ELR (cell line): ENCODE measurements around the gene ARHGEF2.
A peak's percentile ranks its signal among the peaks of the same experiment; 100 is the strongest.
"Not testable (repeated sequence)": the region's sequence is repeated elsewhere in the genome, so short reads cannot be mapped to it uniquely, and the experiment has no call there.

Experiments
- DNase-seq: peaks from one replicate; pipeline ENCODE4 v3.0.0-alpha.2; 2015; ENCODE audit warnings: low read depth

Gene ARHGEF2

DNA sequence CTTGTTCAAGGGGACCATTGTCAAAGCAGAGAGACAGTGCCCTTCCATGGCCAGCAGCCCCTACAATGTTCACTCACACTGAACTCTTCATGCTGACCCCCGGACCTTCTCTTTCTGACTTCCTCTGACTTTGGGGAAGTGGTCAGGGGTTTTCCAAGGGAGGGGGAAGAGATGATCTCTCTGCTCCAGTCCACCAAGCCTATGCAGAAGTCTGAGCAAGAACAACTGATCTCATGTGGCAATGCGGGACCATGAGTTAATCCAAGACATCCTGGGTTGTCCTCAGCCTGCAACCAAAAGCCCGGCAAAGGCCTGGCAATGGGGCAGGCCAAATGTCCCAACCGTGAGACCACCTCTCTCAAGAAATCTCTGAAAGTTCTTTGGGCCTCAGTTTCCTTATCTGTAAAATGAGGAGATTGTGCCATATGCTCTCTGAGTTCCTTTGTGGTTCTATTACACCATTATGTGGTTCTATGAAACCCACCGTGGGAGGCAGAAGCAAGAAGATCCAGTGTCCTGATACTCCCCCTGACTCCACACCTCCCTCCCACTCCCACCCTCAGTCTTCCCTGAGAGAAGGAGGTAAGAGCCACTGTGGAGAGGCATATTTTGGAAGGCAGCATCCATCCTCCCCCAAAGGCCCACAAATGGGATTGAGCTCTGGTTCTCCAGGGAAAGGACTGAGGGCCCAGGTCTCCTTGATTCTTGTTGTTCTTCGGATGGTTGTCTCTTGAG is 11.8 kb upstream of the ARHGEF2 start:
- DNase-seq = no peak

DNA sequence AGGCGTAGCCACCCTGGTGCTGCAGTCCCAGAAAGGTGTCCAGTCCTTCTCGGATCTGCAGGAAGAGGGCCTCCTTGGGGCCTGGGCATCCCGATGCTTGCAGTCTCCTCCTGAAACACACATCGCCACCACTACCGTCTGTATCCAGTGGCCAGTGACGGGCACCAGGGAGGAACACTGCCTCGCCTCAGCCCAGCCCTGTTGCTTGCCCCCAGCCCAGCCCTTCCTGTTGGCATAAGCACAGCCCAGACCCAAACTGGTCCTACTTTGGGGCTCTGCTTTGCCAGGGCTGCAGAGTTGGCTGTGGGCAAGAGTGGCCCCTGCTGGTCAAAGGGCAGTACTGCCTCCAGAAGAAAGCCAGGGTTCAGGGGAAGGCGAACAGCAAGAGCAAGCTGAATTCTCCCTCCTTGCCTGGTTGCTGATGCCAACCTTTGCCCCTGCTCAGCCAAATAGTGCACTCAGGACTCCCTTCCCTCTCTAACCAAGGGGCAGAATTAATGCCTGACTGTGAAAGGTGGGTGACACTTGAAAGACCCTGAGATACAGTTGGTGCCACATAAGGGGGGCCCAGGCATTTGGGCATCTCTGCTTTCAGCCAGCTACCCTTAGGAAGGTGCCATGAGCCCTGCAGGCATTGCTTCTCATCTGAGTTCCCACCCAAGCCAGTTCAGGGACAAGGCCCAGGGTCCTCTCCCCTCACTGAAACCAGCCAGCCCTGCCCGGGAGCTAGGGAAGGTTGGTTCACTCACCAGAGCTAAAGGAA is 11.1 kb upstream of the ARHGEF2 start:
- peak; percentile 75 for DNase-seq

DNA sequence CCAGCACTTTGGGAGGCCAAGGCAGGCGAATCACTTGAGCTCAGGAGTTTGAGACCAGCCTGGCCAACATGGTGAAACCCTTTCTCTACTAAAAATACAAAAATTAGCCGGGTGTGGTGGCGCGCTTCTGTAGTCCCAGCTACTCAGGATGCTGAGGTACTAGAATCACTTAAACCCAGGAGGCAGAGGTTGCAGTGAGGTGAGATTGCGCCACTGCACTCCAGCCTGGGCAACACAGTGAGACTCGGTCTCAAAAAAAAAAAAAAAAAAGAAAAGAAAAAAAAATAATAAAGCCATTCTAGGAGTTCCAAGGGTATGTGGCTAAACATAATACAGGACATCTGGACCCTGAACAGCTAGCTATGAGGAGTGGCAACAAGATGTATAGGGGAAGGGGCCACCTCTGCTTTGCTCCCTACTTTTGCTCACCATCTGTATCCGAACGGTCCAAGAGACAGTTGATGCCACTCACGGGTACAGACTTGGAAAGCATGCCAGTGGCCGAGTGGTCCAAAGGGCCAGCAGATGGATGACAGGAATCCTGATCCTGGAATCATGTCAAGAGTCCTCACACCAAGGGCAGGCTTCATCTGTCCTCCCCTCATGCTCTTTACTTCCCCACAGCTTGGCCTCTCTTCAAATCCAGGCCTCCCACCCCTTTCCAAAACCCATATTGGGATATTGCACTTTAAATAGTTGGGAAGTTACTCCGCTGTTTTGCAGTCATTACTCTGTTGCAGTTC is 6.7 kb upstream of the ARHGEF2 start:
- DNase-seq = not testable (repeated sequence)

DNA sequence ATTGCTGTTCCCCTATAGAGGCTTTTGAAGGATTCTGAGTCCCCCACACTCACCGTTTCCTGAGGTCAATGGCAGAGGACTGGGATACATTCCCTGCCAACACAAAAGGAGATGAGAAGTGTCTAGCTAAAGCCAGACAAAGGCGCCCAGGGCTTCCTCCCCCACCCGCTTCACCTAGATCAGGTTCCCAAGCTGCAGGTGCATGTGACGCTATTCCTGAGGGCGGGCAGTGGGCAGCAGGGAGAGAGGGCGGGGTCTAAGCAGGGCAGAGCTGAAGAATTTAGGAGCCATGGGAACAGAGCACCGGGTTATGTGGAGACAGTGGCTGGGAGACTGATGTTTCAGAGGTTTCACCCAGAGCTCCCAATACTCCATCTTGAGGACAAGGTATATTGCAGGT is 6.0 kb upstream of the ARHGEF2 start:
- DNase-seq = no peak

- DNase-seq = peak; percentile 97
These were observed 5.1 kb upstream of the ARHGEF2 start for GRCh38 chr1:155983191-155984024.

DNA sequence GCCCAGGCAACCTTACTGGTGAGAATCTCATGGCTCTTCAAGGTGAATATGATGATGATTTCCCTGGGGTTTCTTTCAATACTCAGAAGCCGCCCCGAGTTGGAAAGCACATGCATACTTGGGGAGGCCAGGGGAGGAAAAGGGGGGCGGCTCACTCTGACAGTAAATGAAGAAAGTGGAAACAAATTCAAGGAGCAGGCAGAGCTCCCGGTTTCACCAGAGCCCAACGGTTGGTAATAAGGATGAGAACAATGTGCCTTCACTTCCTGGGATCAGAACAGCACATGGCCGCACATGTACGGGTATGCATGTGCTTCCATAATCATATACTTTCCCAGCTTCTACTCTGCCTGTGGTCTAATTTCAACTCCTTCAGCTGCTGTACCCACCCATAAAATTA is 3.8 kb upstream of the ARHGEF2 start:
- no peak for DNase-seq

GRCh38 chr1:155981266-155982088 is 3.1 kb upstream of the ARHGEF2 start:
- DNase-seq = peak; percentile 93

- peak; percentile 53 for DNase-seq
These were observed 1.4 kb upstream of the ARHGEF2 start for GRCh38 chr1:155979597-155980343.

GRCh38 chr1:155978973-155979429 is 654 bp upstream of the ARHGEF2 start:
- DNase-seq = peak; percentile 71

DNA sequence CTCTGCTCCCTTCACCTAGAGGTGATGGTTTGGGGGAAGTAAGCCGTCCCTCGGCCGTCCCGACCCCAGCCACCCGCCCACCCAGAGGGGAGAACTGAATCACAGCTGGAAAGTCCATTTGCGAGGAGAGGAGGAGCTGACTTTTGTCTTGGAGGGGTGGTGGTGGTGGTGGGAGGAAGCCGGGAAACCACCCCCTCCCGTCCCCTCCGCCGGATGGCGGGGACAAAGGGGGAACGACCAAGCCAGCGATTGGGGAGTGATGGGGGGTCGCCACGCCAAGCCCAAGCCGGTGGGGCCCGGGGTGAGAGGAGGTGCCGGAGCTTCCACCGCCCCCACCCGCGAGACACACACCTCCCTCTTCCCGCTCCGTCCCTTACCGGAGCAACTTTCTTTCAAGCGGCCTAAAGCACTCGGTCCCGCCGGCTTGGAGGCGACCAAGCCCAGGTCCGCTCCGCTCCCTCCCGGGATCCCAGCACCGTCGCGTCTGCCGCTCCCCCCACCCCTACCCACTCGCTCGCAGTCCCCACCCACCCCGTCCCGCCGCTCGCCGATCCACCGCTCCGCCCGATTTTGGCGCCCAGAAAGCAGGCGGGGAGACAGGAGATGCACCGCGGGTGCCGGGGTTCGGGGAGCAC is 540 bp downstream of the ARHGEF2 start:
- DNase-seq = peak; percentile 52

DNA sequence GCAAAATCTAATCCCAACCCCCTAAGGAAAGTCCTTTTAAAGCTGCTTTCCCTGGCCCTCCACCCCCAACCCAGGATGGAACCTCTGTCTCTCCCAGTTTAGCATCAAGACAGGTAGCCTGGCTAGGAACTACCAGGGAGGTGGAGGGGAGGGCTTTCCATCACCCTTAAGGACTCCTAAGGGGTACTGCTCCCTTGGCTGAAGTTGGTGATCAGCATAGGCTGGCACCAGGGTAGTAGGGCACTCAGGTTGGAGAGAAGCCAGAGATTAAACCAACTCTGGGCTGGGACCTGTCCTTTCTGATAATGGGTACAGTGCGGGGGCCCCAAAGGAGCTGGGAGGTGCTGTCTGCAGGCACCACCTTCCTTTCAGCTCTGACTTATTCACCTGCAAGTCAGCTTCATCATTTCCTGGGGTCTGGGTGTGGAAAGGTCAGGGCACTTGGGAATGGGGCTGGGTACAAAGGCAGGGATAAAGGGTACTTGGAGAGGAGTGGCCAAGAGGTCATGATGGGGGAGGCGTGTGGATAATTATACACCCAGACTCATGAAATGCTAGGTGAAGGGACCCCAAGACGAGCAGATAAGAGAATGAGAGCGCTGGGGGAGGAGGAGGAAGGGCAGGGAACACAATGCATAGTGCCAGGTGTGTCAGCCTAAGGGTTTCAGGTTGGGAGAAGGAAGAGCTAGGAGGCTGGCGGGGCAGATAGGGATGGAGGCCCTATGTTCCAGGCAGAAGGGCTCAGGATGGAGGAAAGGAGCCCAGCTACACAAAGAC is 1.2 kb downstream of the ARHGEF2 start:
- DNase-seq = no peak

DNA sequence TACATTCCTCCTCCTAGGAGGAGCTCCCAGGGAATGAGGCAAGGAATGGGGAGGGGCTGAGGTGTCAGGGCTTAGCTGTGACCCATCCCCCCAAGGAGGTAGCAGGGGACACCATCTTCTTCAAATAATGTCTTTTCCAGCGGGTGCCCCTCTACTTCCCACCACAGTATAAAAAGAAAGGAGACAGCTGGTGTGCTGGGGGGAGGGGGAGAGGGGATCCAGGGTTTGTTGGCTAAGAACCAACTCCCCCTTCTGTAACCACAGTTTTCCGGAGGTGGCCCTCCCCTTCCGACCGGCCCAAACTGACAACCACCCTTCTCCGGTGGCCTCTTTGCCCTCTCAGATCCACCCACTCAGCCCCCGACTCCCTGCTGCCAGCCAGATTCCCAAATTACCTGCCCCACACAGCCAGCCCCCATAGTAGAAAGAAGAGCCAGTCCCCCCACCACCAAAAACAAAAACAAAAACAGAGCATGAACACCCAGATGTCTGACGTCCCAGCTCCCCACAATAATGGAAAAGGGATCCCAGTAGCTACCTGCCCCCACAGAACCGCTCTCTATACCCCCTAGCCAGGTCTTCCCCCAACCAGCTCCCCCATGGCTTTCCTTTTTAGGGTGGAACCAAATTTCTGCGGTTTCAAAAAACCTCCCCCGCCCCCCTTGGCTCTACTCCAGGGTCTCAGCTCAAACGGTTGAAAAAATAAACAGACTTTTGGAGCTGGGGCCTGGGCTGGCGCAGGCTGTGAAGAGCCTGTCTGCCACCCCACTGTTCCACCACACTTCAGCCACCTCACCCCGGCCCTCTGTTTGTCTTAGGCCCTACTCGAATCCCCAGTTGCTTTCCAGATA is 2.1 kb downstream of the ARHGEF2 start:
- DNase-seq = peak; percentile 63

DNA sequence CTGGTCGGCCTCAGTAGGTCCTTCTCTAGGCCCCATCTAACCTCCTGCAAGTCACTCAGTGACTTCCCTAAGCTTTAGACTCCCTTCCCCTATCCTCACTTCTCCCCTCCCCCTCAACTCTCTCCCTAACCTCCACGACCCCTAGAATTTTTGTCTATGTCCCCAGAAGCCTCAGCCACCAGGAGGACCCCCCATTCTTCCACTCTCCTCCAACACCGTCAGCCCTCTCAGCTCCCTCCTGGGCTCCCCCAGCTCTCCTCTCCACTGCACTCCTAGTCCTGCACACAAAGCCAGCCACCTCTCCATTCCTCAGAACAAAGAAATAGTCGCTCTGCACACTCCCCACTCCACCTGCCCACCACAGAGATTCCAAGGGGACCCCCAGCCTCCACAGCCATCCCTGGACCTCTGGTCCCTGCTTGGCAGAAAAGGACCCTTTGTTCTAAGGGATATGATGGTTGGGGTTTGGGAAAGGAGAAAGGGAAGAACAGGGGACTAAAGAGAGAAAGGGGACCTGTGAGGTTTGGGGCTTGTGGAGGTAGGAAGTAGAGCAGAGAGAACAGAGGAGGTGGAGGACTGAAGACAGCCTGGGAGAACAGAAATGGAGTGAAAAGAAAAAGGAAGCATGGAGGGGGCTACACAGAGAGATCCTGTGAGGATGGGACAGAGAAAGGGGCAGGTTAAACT is 2.8 kb downstream of the ARHGEF2 start:
- DNase-seq = no peak

- DNase-seq = no peak
These were observed 3.9 kb downstream of the ARHGEF2 start for GRCh38 chr1:155974208-155975115.

DNA sequence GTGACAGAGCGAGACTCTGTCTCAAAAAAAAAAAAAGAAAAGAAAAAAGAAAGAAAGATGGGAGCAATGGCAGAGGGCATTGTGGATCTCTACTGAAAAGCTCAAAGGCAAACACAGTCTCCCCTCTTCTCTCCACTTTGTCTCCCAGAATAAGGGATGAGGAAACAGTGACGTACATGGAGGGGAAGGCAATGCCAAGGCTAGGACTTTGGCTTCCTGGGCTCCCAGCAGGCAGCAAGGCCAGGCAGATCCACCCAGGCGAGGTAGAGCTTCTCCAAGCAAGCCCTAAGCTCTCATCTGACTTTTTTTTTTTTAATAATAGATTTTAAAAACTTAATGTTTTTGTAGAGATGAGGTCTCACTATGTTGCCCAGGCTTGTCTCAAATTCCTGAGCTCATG is 4.6 kb downstream of the ARHGEF2 start:
- no peak for DNase-seq
